Gastroesophageal sphincter (tissue), 3 donors: ENCODE data around the gene NRARP.

Experiments used
- CTCF ChIP-seq, 4 experiments: fragments of 200-600 bp in 2 of 4; fragments of 450-650 bp in 2 of 4; sonication (generic) in 1 of 4; IDR thresholded peaks; one replicate each; pipeline ENCODE4 v1.5.1; 2017 to 2019; ENCODE audit warnings: antibody characterized with exemption in 4 of 4, mild to moderate bottlenecking in 2 of 4, moderate library complexity in 2 of 4
- POLR2A ChIP-seq, 2 donors: fragments of 450-650 bp; IDR thresholded peaks; one replicate each; pipeline ENCODE4 v1.6.1; 2017; ENCODE audit warnings: antibody characterized with exemption in 2 of 2, mild to moderate bottlenecking in 2 of 2, moderate library complexity in 1 of 2

GRCh38 chr9:137293482-137294090 is 8.5 kb downstream of the NRARP start:
- no peak for TF ChIP-seq POLR2A (IDR thresholded peaks at IDR 0.05)
- no peak for TF ChIP-seq CTCF (IDR thresholded peaks at IDR 0.05)
